HCEC 1CT (cell line): Measurements from ENCODE around the gene GTF2B.
"Not testable (repeated sequence)": the region's sequence is repeated elsewhere in the genome, so short reads cannot be mapped to it uniquely, and the experiment has no call there.

Source experiments
- DNase-seq: peaks from one replicate; pipeline ENCODE4 v3.0.0-alpha.2; 2017

The GTF2B gene

GRCh38 chr1:88880717-88881116 is 10.7 kb downstream of the GTF2B start:
- DNase-seq: not testable (repeated sequence)

- no peak for DNase-seq
Measured at GRCh38 chr1:88878731-88879130, 12.6 kb downstream of the GTF2B start.

- no peak for DNase-seq
Measured at GRCh38 chr1:88877911-88878310, 13.5 kb downstream of the GTF2B start.

- DNase-seq: peak; percentile 63
Measured at GRCh38 chr1:88877382-88877825, 14.0 kb downstream of the GTF2B start.

GRCh38 chr1:88876573-88877365 is 14.6 kb downstream of the GTF2B start:
- DNase-seq: no peak

- DNase-seq: no peak
Measured at GRCh38 chr1:88875595-88875994, 15.8 kb downstream of the GTF2B start.

GRCh38 chr1:88873737-88874349 is 17.5 kb downstream of the GTF2B start:
- DNase-seq: no peak

- DNase-seq: not testable (repeated sequence)
Measured at GRCh38 chr1:88869644-88870043, 21.7 kb downstream of the GTF2B start.

GRCh38 chr1:88867743-88868521 is 23.4 kb downstream of the GTF2B start:
- peak; percentile 57 for DNase-seq

- DNase-seq: no peak
Measured at GRCh38 chr1:88851303-88852063, 39.9 kb downstream of the GTF2B start.

- no peak for DNase-seq
Measured at GRCh38 chr1:88847643-88848042, 43.7 kb downstream of the GTF2B start.

- DNase-seq: no peak
Measured at GRCh38 chr1:88825721-88826120, 65.6 kb downstream of the GTF2B start.

GRCh38 chr1:88819642-88820041 is 71.7 kb downstream of the GTF2B start:
- DNase-seq: not testable (repeated sequence)

GRCh38 chr1:88813471-88813870 is 77.9 kb downstream of the GTF2B start:
- DNase-seq: no peak

- DNase-seq: no peak
Measured at GRCh38 chr1:88812366-88812765, 79.0 kb downstream of the GTF2B start.

GRCh38 chr1:88803444-88803843 is 87.9 kb downstream of the GTF2B start:
- no peak for DNase-seq

GRCh38 chr1:88802950-88803349 is 88.4 kb downstream of the GTF2B start:
- DNase-seq: peak; percentile 75
